ENCODE results near the gene SPATA16.
"Not testable (repeated sequence)": the region's sequence is repeated elsewhere in the genome, so short reads cannot be mapped to it uniquely, and the experiment has no call there.

The SPATA16 gene

GRCh38 chr3:172869368-172869771, 271.7 kb downstream of the SPATA16 start:
- no peak for DNase-seq

GRCh38 chr3:172868582-172869200, 272.3 kb downstream of the SPATA16 start:
- DNase-seq, result no peak

- DNase-seq, result not testable (repeated sequence)
Measured at GRCh38 chr3:172866726-172867350, 274.2 kb downstream of the SPATA16 start.

- DNase-seq, result no peak
Measured at GRCh38 chr3:172859041-172859440, 282.0 kb downstream of the SPATA16 start.

- DNase-seq, result no peak
Measured at GRCh38 chr3:172856795-172857742, 284.0 kb downstream of the SPATA16 start.

- DNase-seq, result no peak
Measured at GRCh38 chr3:172855037-172855436, 286.0 kb downstream of the SPATA16 start.

GRCh38 chr3:172853921-172854666, 286.9 kb downstream of the SPATA16 start:
- no peak for DNase-seq

- no peak for DNase-seq
Measured at GRCh38 chr3:172853005-172853404, 288.0 kb downstream of the SPATA16 start.

GRCh38 chr3:172848910-172849309, 292.1 kb downstream of the SPATA16 start:
- no peak for DNase-seq

GRCh38 chr3:172847292-172847691, 293.7 kb downstream of the SPATA16 start:
- DNase-seq, result no peak

- no peak for DNase-seq
Measured at GRCh38 chr3:172846706-172847105, 294.3 kb downstream of the SPATA16 start.

GRCh38 chr3:172846103-172846561, 294.9 kb downstream of the SPATA16 start:
- DNase-seq, result no peak

GRCh38 chr3:172844428-172844827, 296.6 kb downstream of the SPATA16 start:
- DNase-seq, result no peak

- no peak for DNase-seq
Measured at GRCh38 chr3:172840913-172841312, 300.1 kb downstream of the SPATA16 start.

GRCh38 chr3:172840463-172840862, 300.6 kb downstream of the SPATA16 start:
- no peak for DNase-seq

GRCh38 chr3:172839679-172840078, 301.4 kb downstream of the SPATA16 start:
- DNase-seq, result no peak
